K562 (cell line): ENCODE results near the gene IPPK. TPM values are rescaled to one million over a fixed set of nuclear protein-coding genes. Genes with fewer than 3 reads are reported as not detected.
A peak's percentile ranks its signal among the peaks of the same experiment; 100 is the strongest.

Experiments
- EHMT2 ChIP-seq: fragments of 450-650 bp; IDR thresholded peaks from 2 replicates; pipeline ENCODE4 v1.6.1; 2018; ENCODE audit warnings: antibody characterized with exemption
- ELF2 ChIP-seq: fragments of 250-450 bp; sonication (Bioruptor Pico); IDR thresholded peaks from 2 replicates; pipeline ENCODE4 v1.5.0; 2021; ENCODE audit warnings: mild to moderate bottlenecking
- EP400 ChIP-seq: fragments of 450-650 bp; IDR thresholded peaks from 2 replicates; pipeline ENCODE4 v1.6.1; 2017; ENCODE audit warnings: antibody characterized with exemption, mild to moderate bottlenecking, moderate library complexity
- GTF2E2 ChIP-seq: fragments of 200-800 bp; sonication (Bioruptor generic); IDR thresholded peaks from 2 replicates; pipeline ENCODE4 v1.6.1; 2016; ENCODE audit warnings: missing genetic modification characterization, missing compliant biosample characterization
- HDAC1 ChIP-seq, 2 experiments: fragments of 450-650 bp; IDR thresholded peaks; 2 replicates each; pipeline ENCODE4 v1.6.1; 2016 to 2017; ENCODE audit warnings: inconsistent platforms in 1 of 2, mild to moderate bottlenecking in 1 of 2, moderate library complexity in 1 of 2
- JUND ChIP-seq, 2 experiments: IDR thresholded peaks; 2 replicates in 1 of 2; 3 replicates in 1 of 2; pipeline ENCODE4 v1.6.1; 2011; ENCODE audit warnings: borderline replicate concordance in 2 of 2, low read depth in 2 of 2, low read length in 2 of 2, improper control_type of control experiment in 1 of 2, missing biosample characterization in 1 of 2, missing genetic modification characterization in 1 of 2, missing genetic modification reagents in 1 of 2
- NR2F6 ChIP-seq: fragments of 450-650 bp; formaldehyde crosslinking; IDR thresholded peaks from 2 replicates; pipeline ENCODE4 v1.4.0; 2020; ENCODE audit warnings: mild to moderate bottlenecking
- TEAD1 ChIP-seq, 2 experiments: fragments of 450-650 bp in 1 of 2; sonication (generic) in 1 of 2; formaldehyde crosslinking; IDR thresholded peaks; 2 replicates each; pipeline versions ENCODE4 v1.4.0 to v1.8.0; 2020 to 2022; ENCODE audit warnings: mild to moderate bottlenecking in 2 of 2, missing genetic modification reagents in 1 of 2
- TOE1 ChIP-seq, 2 experiments: fragments of 450-650 bp in 1 of 2; sonication (generic) in 1 of 2; formaldehyde crosslinking in 1 of 2; IDR thresholded peaks; 2 replicates each; pipeline versions ENCODE4 v1.7.1 to v1.8.0; 2016 to 2022; ENCODE audit warnings: borderline replicate concordance in 2 of 2, mild to moderate bottlenecking in 2 of 2, antibody characterized with exemption in 1 of 2, inconsistent platforms in 1 of 2, low read depth in 1 of 2, missing genetic modification reagents in 1 of 2, moderate library complexity in 1 of 2
- ZNF507 ChIP-seq: conservative IDR thresholded peaks from 2 replicates; pipeline ENCODE4 v1.6.1; 2017; ENCODE audit warnings: missing genetic modification characterization, missing compliant biosample characterization
- polyA plus RNA-seq, 8 experiments: library from polyadenylated mRNA; depleted of rRNA in 4 of 8; stranded (reverse) in 5 of 8; unstranded in 3 of 8; fragments of >200 nt; fragmentation: Nextera tagmentation in 2 of 8; fragmentation: Illumina TruSeq in 1 of 8; extraction: Ambion mirVana in 2 of 8; extraction: Trizol in 1 of 8; gene quantifications; 2 replicates each; pipeline versions ENCODE4 v1.2.1 to v1.2.3, GENCODE V29; 2011 to 2014; ENCODE audit warnings: inconsistent platforms in 1 of 8, missing spikeins in 1 of 8
- total RNA-seq, 7 experiments: library from RNA; depleted of rRNA in 6 of 7; stranded (reverse); fragments of >200 nt in 6 of 7; fragmentation: Illumina TruSeq in 2 of 7; extraction: Trizol in 2 of 7; gene quantifications; 2 replicates each; pipeline versions ENCODE4 v1.2.1 to v1.2.3, GENCODE V29; 2011 to 2021; ENCODE audit warnings: low replicate concordance in 1 of 7
- TF ChIP-seq, protein P1 (sequence below): fragments of 250-450 bp; sonication (Bioruptor Pico); IDR thresholded peaks from 2 replicates; pipeline ENCODE4 v1.8.0; 2021; ENCODE audit warnings: moderate library complexity, mild to moderate bottlenecking, inconsistent platforms
- TF ChIP-seq, protein P2 (sequence below): fragments of 450-650 bp; IDR thresholded peaks from 2 replicates; pipeline ENCODE4 v1.6.1; 2016; ENCODE audit warnings: mild to moderate bottlenecking, moderate library complexity

Gene IPPK
- total and polyA plus RNA-seq, 9 of the 15 experiments (the other 6 are each of a cell fraction or from before 2014, with no cell fraction given): 3.1 to 22.2 (median 11.2) TPM

DNA sequence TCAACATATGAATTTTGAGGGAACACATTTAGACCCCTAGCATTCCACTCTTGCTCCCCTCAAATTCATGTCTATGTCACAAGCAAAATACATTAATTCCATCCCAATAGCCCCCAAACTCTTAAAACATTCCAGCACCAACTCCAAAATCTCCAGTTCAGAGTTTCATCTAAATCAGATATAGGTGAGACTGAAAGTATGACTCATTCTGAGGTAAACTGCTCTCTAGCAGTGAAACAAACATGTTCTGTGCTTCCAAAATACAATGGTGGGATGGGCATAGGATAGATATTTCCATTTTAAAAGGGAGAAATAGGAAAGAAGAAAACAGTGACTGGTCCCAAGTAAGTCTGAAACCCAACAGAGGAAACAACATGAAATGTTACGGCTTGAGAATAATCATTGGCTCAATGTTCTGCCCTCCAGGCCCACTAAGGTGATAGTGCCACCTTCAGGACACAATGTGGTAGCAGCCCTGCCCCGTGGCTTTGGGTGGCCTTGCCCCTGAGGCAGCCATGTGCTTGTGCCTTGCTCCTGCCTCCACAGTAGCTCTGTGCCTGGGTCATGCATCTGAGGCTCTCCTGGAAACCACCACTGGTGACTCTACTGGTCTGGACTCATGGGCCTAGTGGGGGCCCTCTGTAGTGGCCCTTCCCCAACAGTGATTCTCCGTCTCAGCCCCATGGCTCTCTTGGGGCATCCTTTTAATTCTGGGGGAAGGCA is 36.4 kb upstream of the IPPK start (continued):
- peak; percentile 44; the same call in 1 of the 2 replicates for TF ChIP-seq JUND (IDR thresholded peaks at IDR 0.05; ENCODE audit: borderline replicate concordance, low read depth, low read length)
- 0 out of 3 replicates have a peak, but pooled peaks have one; percentile 57 for TF ChIP-seq JUND (tag; IDR thresholded peaks at IDR 0.05; ENCODE audit: borderline replicate concordance, low read depth, low read length)
- TF ChIP-seq EP400: no peak
- no peak for TF ChIP-seq NR2F6 (CRISPR knock-in tag)
- TF ChIP-seq ELF2 (CRISPR knock-in tag): no peak
- TF ChIP-seq, protein P1, sequence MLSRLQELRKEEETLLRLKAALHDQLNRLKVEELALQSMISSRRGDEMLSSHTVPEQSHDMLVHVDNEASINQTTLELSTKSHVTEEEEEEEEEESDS: no peak
- TF ChIP-seq EHMT2: no peak
- no peak for TF ChIP-seq ZNF507 (tag)
- TF ChIP-seq GTF2E2 (tag): no peak
- TF ChIP-seq TEAD1 (CRISPR knock-in tag; IDR thresholded peaks at IDR 0.05): no peak
- TF ChIP-seq HDAC1 (IDR thresholded peaks at IDR 0.05): no peak
- no peak for TF ChIP-seq TOE1 (IDR thresholded peaks at IDR 0.05; ENCODE audit: borderline replicate concordance)
- TF ChIP-seq TOE1 (CRISPR knock-in tag; IDR thresholded peaks at IDR 0.05; ENCODE audit: borderline replicate concordance, low read depth): no peak
- TF ChIP-seq, protein P2, sequence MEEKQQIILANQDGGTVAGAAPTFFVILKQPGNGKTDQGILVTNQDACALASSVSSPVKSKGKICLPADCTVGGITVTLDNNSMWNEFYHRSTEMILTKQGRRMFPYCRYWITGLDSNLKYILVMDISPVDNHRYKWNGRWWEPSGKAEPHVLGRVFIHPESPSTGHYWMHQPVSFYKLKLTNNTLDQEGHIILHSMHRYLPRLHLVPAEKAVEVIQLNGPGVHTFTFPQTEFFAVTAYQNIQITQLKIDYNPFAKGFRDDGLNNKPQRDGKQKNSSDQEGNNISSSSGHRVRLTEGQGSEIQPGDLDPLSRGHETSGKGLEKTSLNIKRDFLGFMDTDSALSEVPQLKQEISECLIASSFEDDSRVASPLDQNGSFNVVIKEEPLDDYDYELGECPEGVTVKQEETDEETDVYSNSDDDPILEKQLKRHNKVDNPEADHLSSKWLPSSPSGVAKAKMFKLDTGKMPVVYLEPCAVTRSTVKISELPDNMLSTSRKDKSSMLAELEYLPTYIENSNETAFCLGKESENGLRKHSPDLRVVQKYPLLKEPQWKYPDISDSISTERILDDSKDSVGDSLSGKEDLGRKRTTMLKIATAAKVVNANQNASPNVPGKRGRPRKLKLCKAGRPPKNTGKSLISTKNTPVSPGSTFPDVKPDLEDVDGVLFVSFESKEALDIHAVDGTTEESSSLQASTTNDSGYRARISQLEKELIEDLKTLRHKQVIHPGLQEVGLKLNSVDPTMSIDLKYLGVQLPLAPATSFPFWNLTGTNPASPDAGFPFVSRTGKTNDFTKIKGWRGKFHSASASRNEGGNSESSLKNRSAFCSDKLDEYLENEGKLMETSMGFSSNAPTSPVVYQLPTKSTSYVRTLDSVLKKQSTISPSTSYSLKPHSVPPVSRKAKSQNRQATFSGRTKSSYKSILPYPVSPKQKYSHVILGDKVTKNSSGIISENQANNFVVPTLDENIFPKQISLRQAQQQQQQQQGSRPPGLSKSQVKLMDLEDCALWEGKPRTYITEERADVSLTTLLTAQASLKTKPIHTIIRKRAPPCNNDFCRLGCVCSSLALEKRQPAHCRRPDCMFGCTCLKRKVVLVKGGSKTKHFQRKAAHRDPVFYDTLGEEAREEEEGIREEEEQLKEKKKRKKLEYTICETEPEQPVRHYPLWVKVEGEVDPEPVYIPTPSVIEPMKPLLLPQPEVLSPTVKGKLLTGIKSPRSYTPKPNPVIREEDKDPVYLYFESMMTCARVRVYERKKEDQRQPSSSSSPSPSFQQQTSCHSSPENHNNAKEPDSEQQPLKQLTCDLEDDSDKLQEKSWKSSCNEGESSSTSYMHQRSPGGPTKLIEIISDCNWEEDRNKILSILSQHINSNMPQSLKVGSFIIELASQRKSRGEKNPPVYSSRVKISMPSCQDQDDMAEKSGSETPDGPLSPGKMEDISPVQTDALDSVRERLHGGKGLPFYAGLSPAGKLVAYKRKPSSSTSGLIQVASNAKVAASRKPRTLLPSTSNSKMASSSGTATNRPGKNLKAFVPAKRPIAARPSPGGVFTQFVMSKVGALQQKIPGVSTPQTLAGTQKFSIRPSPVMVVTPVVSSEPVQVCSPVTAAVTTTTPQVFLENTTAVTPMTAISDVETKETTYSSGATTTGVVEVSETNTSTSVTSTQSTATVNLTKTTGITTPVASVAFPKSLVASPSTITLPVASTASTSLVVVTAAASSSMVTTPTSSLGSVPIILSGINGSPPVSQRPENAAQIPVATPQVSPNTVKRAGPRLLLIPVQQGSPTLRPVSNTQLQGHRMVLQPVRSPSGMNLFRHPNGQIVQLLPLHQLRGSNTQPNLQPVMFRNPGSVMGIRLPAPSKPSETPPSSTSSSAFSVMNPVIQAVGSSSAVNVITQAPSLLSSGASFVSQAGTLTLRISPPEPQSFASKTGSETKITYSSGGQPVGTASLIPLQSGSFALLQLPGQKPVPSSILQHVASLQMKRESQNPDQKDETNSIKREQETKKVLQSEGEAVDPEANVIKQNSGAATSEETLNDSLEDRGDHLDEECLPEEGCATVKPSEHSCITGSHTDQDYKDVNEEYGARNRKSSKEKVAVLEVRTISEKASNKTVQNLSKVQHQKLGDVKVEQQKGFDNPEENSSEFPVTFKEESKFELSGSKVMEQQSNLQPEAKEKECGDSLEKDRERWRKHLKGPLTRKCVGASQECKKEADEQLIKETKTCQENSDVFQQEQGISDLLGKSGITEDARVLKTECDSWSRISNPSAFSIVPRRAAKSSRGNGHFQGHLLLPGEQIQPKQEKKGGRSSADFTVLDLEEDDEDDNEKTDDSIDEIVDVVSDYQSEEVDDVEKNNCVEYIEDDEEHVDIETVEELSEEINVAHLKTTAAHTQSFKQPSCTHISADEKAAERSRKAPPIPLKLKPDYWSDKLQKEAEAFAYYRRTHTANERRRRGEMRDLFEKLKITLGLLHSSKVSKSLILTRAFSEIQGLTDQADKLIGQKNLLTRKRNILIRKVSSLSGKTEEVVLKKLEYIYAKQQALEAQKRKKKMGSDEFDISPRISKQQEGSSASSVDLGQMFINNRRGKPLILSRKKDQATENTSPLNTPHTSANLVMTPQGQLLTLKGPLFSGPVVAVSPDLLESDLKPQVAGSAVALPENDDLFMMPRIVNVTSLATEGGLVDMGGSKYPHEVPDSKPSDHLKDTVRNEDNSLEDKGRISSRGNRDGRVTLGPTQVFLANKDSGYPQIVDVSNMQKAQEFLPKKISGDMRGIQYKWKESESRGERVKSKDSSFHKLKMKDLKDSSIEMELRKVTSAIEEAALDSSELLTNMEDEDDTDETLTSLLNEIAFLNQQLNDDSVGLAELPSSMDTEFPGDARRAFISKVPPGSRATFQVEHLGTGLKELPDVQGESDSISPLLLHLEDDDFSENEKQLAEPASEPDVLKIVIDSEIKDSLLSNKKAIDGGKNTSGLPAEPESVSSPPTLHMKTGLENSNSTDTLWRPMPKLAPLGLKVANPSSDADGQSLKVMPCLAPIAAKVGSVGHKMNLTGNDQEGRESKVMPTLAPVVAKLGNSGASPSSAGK: no peak
